Activated T-cell treated with anti-CD3 and anti-CD28 coated beads for 4 hours (primary cell): ENCODE measurements around the gene KCTD20.

Experiments
- DNase-seq: peaks from one replicate; pipeline ENCODE4 v3.0.0-alpha.2; 2020

The KCTD20 gene

GRCh38 chr6:36499918-36500317, 57.1 kb downstream of the KCTD20 start:
- DNase-seq: no peak

GRCh38 chr6:36501686-36502085, 58.9 kb downstream of the KCTD20 start:
- no peak for DNase-seq

DNA sequence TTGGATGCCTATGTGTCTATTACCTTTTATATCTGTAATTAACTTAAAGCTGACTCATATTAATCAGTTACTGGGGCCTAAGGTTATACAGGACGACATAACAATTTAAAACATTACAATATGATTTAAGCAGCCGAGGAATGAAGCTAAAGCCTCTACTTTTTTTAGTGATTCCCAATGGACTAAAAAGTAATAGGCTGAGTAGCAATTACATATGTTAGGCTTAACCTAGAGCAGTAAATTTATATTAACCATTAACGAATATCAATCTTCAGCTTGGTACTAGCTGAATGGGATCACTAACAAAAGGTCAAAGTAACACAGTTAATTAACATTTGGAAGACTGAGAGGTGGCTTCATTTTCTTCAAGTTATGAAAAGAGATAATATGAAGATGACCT, 61.4 kb downstream of the KCTD20 start:
- no peak for DNase-seq

GRCh38 chr6:36504982-36505381, 62.2 kb downstream of the KCTD20 start:
- no peak for DNase-seq

DNA sequence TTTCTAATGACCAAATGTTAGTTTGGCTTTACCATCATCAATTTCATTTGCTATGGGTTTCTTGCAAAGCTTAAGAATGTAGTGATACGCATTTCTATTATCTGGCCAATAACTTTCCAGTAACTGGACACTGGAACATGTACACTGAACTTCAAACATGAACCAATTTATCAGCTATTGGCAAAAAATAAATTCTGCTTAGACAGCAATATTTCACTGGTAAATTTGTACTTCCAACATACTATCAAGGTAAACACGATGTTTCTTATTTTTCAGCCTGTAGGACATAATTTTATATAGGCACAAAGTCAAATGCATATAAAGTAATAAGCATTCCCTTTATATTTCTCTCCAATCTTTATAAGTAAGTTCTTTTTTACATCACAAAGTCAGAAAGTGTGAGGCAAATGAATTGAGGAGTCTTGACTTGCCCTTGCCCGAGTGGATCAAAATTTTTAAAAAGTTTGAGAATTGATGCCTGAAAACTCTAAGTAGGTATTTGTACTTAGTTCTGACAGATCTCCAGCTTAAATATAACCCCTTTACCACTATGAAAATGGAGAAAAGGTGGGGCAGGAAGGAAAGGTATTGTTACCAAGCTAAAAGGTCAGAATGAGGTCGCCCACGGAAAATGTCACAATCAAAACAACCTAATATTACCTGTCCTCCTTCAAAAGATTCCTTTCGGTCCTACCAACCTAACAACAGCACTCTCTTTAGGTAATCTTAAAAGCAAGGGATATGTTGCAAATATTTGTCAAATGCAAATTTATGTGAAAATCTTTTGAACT, 63.1 kb downstream of the KCTD20 start:
- no peak for DNase-seq

DNA sequence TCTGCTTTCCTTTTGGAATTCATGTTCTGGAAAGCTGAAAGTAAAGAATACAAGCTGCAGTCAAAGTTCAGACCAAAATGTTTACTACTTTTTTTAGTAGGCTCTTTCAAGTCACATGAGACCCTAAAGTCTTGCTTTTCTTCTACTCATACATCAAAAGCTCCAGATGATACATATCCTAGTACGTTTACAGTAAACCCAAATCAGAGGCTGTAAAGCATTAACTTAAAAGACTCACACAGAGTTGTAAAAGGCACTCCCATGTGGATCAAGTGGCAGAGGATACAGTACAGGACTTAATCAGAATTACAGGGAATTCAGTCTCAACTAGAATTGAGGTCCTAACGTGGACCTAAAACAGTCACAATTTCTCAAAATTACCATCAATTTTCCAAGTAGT, 63.8 kb downstream of the KCTD20 start:
- DNase-seq: no peak

DNA sequence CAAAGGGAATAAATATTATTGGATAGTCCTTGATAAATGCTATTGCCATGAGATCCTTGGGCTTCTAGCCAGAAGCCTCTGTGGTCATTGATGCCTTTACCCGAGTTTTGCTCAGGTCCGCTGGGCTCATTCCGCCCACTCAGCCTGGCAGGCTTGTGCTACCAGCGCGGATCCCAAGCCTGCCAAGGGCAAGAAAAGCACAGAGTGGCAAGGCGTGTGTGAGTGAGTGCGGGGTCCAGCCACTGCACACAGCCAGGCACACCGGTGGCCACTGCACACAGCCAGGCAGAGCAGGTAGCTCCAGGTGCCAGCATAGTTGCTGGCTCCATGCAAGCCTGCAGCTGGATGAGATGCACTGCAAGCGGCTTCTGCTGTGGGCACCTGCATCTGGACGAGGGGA, 65.7 kb downstream of the KCTD20 start:
- DNase-seq: no peak

DNA sequence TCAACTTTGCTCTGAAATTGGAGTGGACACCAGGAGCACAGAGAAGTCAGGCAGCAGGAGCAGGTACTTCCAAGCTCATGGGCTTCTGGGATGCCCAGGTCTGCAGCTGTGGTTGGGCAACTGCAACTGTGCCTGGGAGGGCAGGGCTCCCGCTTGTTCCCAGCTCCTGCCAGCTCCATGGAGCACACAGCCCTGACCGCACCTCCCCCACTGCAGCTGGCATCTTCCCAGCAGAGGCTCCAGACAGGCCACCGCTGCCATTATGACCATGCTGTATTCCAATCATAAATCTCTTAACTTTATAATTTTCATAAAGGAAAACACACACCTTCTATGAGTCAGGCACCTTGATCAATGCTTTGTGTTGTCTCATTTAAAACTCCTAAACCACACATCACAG, 67.6 kb downstream of the KCTD20 start:
- no peak for DNase-seq

DNA sequence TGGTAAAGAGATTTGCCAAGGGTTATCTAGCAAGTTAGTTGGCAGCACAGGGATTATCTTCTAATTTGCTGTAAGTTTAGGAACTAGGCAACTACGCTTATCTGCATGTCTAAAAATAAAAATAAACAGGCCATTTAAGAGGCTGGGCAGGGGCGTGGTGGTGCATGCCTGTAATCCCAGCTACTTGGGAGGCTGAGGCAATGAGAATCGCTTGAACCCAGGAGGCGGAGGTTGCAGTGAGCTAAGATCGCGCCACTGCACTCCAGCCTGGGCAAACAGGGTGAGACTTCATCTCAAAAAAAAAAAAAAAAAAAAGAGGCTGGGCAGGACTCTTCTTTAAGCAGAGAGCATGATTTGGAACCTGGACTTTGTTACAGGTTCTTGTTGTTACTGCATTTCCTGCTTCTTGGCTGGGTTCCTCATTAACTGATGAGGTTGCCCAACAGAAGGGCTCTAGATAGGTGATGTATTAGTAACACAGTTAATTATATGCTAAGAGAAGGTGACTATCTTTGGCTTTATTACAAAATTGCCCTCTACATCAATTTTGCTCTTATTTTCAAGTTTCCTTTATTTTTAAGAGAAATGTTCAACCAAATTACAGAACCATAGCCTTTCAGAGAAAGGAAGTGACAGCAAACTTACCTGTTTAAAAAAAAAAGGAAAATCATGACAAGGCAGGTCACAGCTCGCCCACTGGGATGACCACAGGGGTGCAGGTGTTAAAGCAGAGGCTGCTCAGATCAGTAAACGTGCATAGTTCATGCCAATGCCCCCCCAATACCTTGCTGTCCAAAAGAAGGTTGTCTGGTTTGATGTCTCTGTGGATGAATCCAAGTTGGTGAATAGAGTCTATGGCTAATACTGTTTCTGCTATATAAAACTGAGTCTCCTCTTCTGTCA, 72.0 kb downstream of the KCTD20 start:
- no peak for DNase-seq

GRCh38 chr6:36515844-36516243, 73.0 kb downstream of the KCTD20 start:
- no peak for DNase-seq

GRCh38 chr6:36516559-36516958, 73.8 kb downstream of the KCTD20 start:
- no peak for DNase-seq

- no peak for DNase-seq
These were observed 74.2 kb downstream of the KCTD20 start for GRCh38 chr6:36516988-36517387.

DNA sequence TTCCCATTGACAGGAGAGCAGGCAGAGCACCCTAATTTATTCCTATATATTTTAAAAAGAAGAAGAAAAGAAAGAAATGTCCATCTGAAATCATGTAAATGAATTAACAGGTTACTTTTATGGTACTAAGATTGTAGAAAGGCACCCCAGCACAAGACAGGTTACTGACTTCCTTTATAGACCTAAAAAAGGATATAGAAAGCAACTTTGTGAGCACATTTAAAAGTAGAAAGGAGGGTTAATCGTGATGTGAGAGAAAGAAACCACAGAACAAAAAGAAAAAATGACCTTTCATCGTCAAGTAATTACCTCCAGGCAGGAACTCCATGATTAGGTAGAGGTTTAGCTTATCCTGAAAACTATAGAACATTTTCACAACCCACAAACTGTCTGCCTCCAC, 74.6 kb downstream of the KCTD20 start:
- no peak for DNase-seq

DNA sequence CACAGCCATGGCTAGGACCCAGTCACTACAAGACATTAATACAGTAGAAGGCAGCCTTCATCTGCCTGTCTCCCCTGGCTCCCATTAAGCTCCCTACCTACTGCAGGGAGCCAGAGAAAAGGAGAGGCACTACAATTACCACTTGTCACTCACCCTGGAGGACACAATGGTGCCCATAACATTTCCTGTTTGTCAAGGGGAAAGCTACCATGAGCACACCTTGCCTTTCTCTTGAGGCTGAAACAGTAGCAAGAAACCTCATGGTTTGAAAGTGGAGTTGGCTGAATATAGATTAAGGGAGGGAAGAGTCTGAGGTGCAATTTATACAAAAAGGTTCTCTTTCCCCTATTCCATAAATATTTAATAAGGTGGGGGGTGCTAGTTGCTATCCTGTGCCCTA, 76.6 kb downstream of the KCTD20 start:
- DNase-seq: no peak

DNA sequence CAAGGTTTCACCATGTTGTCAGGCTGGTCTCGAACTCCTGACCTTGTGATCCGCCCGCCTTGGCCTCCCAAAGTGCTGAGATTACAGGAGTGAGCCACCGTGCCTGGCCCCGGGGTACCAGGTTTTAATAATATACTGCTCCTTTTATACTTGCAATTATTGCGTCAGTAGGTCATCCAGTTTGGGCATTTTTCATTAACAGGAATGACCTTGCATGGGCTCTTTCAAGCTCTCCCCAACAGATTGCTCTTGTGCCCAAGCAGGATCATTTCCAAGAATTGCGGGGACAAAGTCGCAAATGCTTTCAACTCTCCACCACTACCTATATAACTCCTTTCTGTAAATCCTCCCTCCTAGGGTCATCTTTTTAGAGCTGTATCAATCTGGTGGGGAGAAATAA, 80.7 kb downstream of the KCTD20 start:
- DNase-seq: no peak

DNA sequence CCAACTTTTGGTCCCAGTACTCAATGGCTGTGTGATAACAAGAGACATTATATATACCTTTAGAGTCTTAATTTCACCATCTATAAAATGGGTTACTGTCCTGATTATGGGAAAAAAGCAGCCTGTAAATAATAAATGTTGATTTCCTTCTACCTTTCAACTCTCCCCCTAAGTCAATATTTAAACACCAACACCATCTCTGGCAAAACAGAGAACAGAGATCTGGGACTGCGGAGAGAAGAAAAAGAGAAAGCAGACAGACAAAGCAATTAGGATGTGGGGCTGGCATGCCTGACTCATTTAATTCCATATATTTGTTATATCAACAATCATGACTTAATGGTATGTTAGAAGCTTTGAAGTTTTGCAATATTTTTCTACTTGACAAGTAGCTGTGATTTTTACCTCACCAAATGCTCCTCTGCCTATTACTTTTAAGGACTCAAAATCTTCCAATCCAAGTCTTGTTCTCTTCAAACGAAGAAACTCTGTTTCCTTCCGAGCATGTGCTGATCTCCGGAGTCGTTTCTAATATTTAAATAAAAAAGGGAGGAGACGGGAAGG, 81.2 kb downstream of the KCTD20 start:
- DNase-seq: no peak

DNA sequence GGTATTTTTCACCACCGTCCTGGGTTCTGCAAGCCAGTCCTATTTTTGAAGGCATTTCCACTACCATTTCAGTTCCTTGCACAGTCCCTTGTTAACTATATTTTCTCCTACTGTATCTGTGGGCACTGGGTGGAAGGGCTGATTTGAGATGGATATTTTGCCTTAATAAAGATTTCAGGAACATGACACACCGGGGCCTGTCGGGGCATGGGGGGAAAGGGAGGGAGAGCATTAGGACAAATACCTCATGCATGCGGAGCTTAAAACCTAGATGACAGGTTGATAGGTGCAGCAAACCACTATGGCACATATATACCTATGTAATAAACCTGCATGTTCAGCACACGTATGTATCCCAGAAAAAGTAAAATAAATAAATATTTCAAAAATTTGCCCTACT, 82.1 kb downstream of the KCTD20 start:
- DNase-seq: no peak

DNA sequence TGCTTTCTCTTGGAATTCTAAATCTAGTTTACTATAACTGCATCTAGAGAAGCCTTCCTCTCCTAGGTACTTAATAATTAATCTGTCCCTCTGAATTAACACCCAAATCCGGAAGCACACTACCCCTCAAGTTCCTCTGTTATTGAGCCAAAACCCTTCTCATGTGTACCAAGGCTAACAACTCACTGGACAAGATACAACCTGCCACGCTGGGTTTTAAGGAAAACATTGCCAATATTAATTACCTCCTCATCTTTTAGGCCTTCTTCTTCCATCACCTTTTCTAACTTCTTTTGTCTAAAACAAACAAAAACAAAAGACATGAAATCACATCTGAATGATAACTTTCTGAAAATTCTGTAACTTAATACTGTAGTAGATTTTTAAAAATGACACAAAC, 82.5 kb downstream of the KCTD20 start:
- no peak for DNase-seq

GRCh38 chr6:36526066-36526465, 83.3 kb downstream of the KCTD20 start:
- DNase-seq: no peak

DNA sequence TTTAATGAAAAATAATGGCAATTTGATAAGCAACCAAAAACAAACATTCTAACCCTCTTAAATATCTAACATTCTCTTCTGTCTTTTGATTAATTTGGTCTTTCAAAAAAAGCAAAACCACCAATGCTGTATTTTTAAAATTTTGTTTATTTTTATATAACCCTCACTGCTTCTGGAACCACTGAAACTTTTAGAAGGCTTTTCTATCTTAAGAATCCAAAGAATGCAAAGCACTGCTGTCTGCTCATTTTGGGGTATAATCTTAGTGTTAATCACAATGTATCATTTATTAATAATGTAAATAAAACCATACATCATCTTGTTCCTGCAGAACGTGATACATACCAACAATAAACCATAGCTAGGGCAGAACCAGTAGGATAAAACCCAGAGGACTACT, 90.5 kb downstream of the KCTD20 start:
- no peak for DNase-seq

GRCh38 chr6:36536873-36537547, 94.2 kb downstream of the KCTD20 start:
- DNase-seq: no peak

GRCh38 chr6:36539814-36540568, 97.2 kb downstream of the KCTD20 start:
- no peak for DNase-seq
